Gastroesophageal sphincter (tissue), 4 donors: ENCODE data around the gene NOS1AP. TPM values are rescaled to one million over a fixed set of nuclear protein-coding genes. Genes with fewer than 3 reads are reported as not detected.

Experiments used
- ATAC-seq: fragments of 150-250 bp; one replicate; pipeline ENCODE4 v1.9.1; 2016; ENCODE audit warnings: mild to moderate bottlenecking, moderate library complexity
- H3K27ac ChIP-seq, 4 donors: fragments of 200-600 bp; sonication (generic) in 3 of 4; 1 replicate in 3 of 4; 2 replicates in 1 of 4; pipeline ENCODE4 v1.5.1; 2016 to 2019
- H3K27me3 ChIP-seq: fragments of 200-600 bp; sonication (generic); one replicate; pipeline ENCODE4 v1.5.1; 2019
- H3K36me3 ChIP-seq, 2 donors: fragments of 200-600 bp; sonication (generic); one replicate each; pipeline ENCODE4 v1.5.1; 2019; ENCODE audit warnings: control low read depth in 1 of 2
- H3K4me1 ChIP-seq, 3 donors: fragments of 200-600 bp; sonication (generic); 1 replicate in 2 of 3; 2 replicates in 1 of 3; pipeline ENCODE4 v1.5.1; 2016 to 2019; ENCODE audit warnings: control low read depth in 2 of 3
- H3K4me3 ChIP-seq, 2 donors: fragments of 200-600 bp; sonication (generic); one replicate each; pipeline ENCODE4 v1.5.1; 2019; ENCODE audit warnings: mild to moderate bottlenecking in 1 of 2, moderate library complexity in 1 of 2
- H3K9me3 ChIP-seq, 3 donors: fragments of 200-600 bp; sonication (generic); one replicate each; pipeline ENCODE4 v1.5.1; 2017 to 2019; ENCODE audit warnings: control low read depth in 2 of 3
- CTCF ChIP-seq, 4 experiments: fragments of 200-600 bp in 2 of 4; fragments of 450-650 bp in 2 of 4; sonication (generic) in 1 of 4; IDR thresholded peaks; one replicate each; pipeline ENCODE4 v1.5.1; 2017 to 2019; ENCODE audit warnings: antibody characterized with exemption in 4 of 4, mild to moderate bottlenecking in 2 of 4, moderate library complexity in 2 of 4
- EP300 ChIP-seq: sonication (generic); formaldehyde crosslinking; IDR thresholded peaks from one replicate; pipeline ENCODE4 v1.6.1; 2017; ENCODE audit warnings: antibody characterized with exemption, mild to moderate bottlenecking
- POLR2A ChIP-seq, 2 donors: fragments of 450-650 bp; IDR thresholded peaks; one replicate each; pipeline ENCODE4 v1.6.1; 2017; ENCODE audit warnings: antibody characterized with exemption in 2 of 2, mild to moderate bottlenecking in 2 of 2, moderate library complexity in 1 of 2
- POLR2AphosphoS5 ChIP-seq: sonication (generic); formaldehyde crosslinking; IDR thresholded peaks from one replicate; pipeline ENCODE4 v1.6.1; 2017; ENCODE audit warnings: antibody characterized with exemption
- WGBS, 2 donors: methylation state at CpG; one replicate each; pipeline ENCODE4 v1.1.5; 2018; ENCODE audit warnings: low coverage in 1 of 2; 5-methylcytosine and 5-hydroxymethylcytosine counted together
- total RNA-seq, 4 donors: library from RNA; depleted of rRNA; stranded (reverse); fragments of >200 nt; gene quantifications; one replicate each; pipeline ENCODE4 v1.1.0, GENCODE V29; 2016

The NOS1AP gene
- total RNA-seq, 4 donors from 2014 or later = 3.5 to 7.8 (median 4.1) TPM

GRCh38 chr1:162178432-162178831, 108.9 kb downstream of the NOS1AP start:
- Histone ChIP-seq H3K27ac (no peak overlapping the region), H3K4me1 (no peaks in the 10 kb centered on the region), H3K9me3 (no peaks in the 10 kb centered on the region), H3K27me3 (no peaks in the 10 kb centered on the region), H3K4me3 (no peak overlapping the region), H3K36me3 (no peaks in the 10 kb centered on the region)
- ATAC-seq = no peak
- TF ChIP-seq POLR2A (IDR thresholded peaks at IDR 0.05) (no peak), CTCF (IDR thresholded peaks at IDR 0.05) (no peak)
- 77 to 86% methylated on average over 3 to 4 of the region's 4 CpGs for WGBS, 2 donors

- no peak overlapping the region for H3K27ac ChIP-seq
- H3K9me3 ChIP-seq = no peaks in the 10 kb centered on the region
- no peaks in the 10 kb centered on the region for H3K27me3 ChIP-seq
- H3K36me3 ChIP-seq = no peaks in the 10 kb centered on the region
- TF ChIP-seq CTCF (IDR thresholded peaks at IDR 0.05) = no peak
- no peak for TF ChIP-seq POLR2AphosphoS5
- no peak for TF ChIP-seq EP300
- no peak for TF ChIP-seq POLR2A (IDR thresholded peaks at IDR 0.05)
- ATAC-seq = no peak
- 85 to 89% methylated on average over 4 of the region's 4 CpGs for WGBS, 2 donors
- no peak overlapping the region for H3K4me3 ChIP-seq
- no peaks in the 10 kb centered on the region for H3K4me1 ChIP-seq
These were observed 109.6 kb downstream of the NOS1AP start for GRCh38 chr1:162179121-162179520.

GRCh38 chr1:162180813-162181212, 111.3 kb downstream of the NOS1AP start:
- H3K4me3 ChIP-seq = no peak overlapping the region
- no peak overlapping the region for H3K27ac ChIP-seq
- H3K4me1 ChIP-seq = no peaks in the 10 kb centered on the region
- H3K9me3 ChIP-seq = no peaks in the 10 kb centered on the region
- TF ChIP-seq CTCF (IDR thresholded peaks at IDR 0.05) = no peak
- TF ChIP-seq POLR2AphosphoS5 = no peak
- no peak for TF ChIP-seq EP300
- no peak for TF ChIP-seq POLR2A (IDR thresholded peaks at IDR 0.05)
- no peaks in the 10 kb centered on the region for H3K36me3 ChIP-seq
- ATAC-seq = no peak
- no peaks in the 10 kb centered on the region for H3K27me3 ChIP-seq

GRCh38 chr1:162182090-162182489, 112.6 kb downstream of the NOS1AP start:
- ATAC-seq = no peak
- Histone ChIP-seq H3K36me3 (no peaks in the 10 kb centered on the region), H3K9me3 (no peaks in the 10 kb centered on the region), H3K27me3 (no peaks in the 10 kb centered on the region), H3K4me1 (no peaks in the 10 kb centered on the region), H3K27ac (no peak overlapping the region), H3K4me3 (no peak overlapping the region)
- TF ChIP-seq POLR2AphosphoS5 (no peak), EP300 (no peak), CTCF (IDR thresholded peaks at IDR 0.05) (no peak), POLR2A (IDR thresholded peaks at IDR 0.05) (no peak)
- WGBS, 2 donors = 75 to 89% methylated on average over 4 of the region's 4 CpGs

- no peak for TF ChIP-seq POLR2AphosphoS5
- TF ChIP-seq EP300 = no peak
- no peak for TF ChIP-seq POLR2A (IDR thresholded peaks at IDR 0.05)
- TF ChIP-seq CTCF (IDR thresholded peaks at IDR 0.05) = no peak
- H3K36me3 ChIP-seq = no peaks in the 10 kb centered on the region
- no peak for ATAC-seq
- 60 to 64% methylated on average over 3 to 4 of the region's 4 CpGs for WGBS, 2 donors
- no peaks in the 10 kb centered on the region for H3K27me3 ChIP-seq
- no peak overlapping the region for H3K4me3 ChIP-seq
- peaks cover 0 to 11% (median 0%) of the 10 kb centered on the region in 3 donors for H3K4me1 ChIP-seq
- H3K27ac ChIP-seq = no peak overlapping the region
- no peaks in the 10 kb centered on the region for H3K9me3 ChIP-seq
These were observed 116.0 kb downstream of the NOS1AP start for GRCh38 chr1:162185314-162186025.
